Measurements from ENCODE around the gene GTF2IRD1. TPM values are rescaled to one million over a fixed set of nuclear protein-coding genes. Genes with fewer than 3 reads are reported as not detected.

The GTF2IRD1 gene
- total and polyA plus RNA-seq, 9 of the 15 experiments (the other 6 are each of a cell fraction or from before 2014, with no cell fraction given): 9.1 to 30.2 (median 14.0) TPM

GRCh38 chr7:74584160-74584954, 130.7 kb downstream of the GTF2IRD1 start (continued):
- TF ChIP-seq ZNF449 (CRISPR knock-in tag; IDR thresholded peaks at IDR 0.05): no peak
- TF ChIP-seq ADNP (tag; IDR thresholded peaks at IDR 0.05): peak; percentile 88
- TF ChIP-seq PHF21A (IDR thresholded peaks at IDR 0.05; ENCODE audit: borderline replicate concordance, low read depth): peak; percentile 82; the same call in 1 of the 2 replicates
- TF ChIP-seq RBM39 (optimal IDR thresholded peaks at IDR 0.05; ENCODE audit: low read depth, low read length): no peak
- no peak for TF ChIP-seq E4F1 (CRISPR knock-in tag; IDR thresholded peaks at IDR 0.05; ENCODE audit: borderline replicate concordance)
- no peak for TF ChIP-seq ZNF23 (CRISPR knock-in tag; IDR thresholded peaks at IDR 0.05)
- peak; percentile 96 for TF ChIP-seq CBFA2T3 (IDR thresholded peaks at IDR 0.05)
